Mesendoderm (in vitro differentiated cells): ENCODE measurements around the gene TM9SF4.

Source experiments
- DNase-seq: peaks from one replicate; pipeline ENCODE4 v3.0.0; 2013
- H2AK5ac ChIP-seq: 2 replicates; pipeline ENCODE4 v1.6.1; 2013; ENCODE audit warnings: low read length, inconsistent platforms
- H2BK120ac ChIP-seq: 2 replicates; pipeline ENCODE4 v1.6.1; 2013; ENCODE audit warnings: low read depth, mild to moderate bottlenecking, low read length, moderate library complexity, mixed read lengths
- H2BK15ac ChIP-seq: replicated peaks from 2 replicates; pipeline ENCODE4 v1.6.1; 2013; ENCODE audit warnings: low read depth, mild to moderate bottlenecking, moderate library complexity
- H2BK5ac ChIP-seq: 2 replicates; pipeline ENCODE4 v1.6.1; 2013; ENCODE audit warnings: low read length, inconsistent platforms
- H3K18ac ChIP-seq: 2 replicates; pipeline ENCODE4 v1.6.1; 2013; ENCODE audit warnings: mild to moderate bottlenecking, low read length, mixed read lengths
- H3K23ac ChIP-seq: one replicate; pipeline ENCODE4 v1.6.1; 2013; ENCODE audit warnings: low read length
- H3K27ac ChIP-seq: 2 replicates; pipeline ENCODE4 v1.5.1; 2013; ENCODE audit warnings: low read depth, mild to moderate bottlenecking, inconsistent platforms, low read length, moderate library complexity
- H3K27me3 ChIP-seq: 2 replicates; pipeline ENCODE4 v1.6.1; 2013; ENCODE audit warnings: low read length, control low read depth, mild to moderate bottlenecking, inconsistent platforms; ENCODE audit not compliant: insufficient read depth, poor library complexity
- H3K36me3 ChIP-seq: 2 replicates; pipeline ENCODE4 v1.6.1; 2013; ENCODE audit warnings: low read length, inconsistent platforms; ENCODE audit not compliant: control insufficient read depth, insufficient read depth
- H3K4ac ChIP-seq: one replicate; pipeline ENCODE4 v1.6.1; 2013; ENCODE audit warnings: low read depth, mild to moderate bottlenecking, low read length, moderate library complexity
- H3K4me1 ChIP-seq: 2 replicates; pipeline ENCODE4 v1.6.1; 2013; ENCODE audit warnings: low read depth, low read length, inconsistent platforms; ENCODE audit not compliant: control insufficient read depth
- H3K4me2 ChIP-seq: 2 replicates; pipeline ENCODE4 v1.6.1; 2013; ENCODE audit warnings: low read length
- H3K4me3 ChIP-seq: 2 replicates; pipeline ENCODE4 v1.5.1; 2013; ENCODE audit warnings: mild to moderate bottlenecking, low read length
- H3K56ac ChIP-seq: one replicate; pipeline ENCODE4 v1.6.1; 2013; ENCODE audit warnings: low read length
- H3K79me1 ChIP-seq: 2 replicates; pipeline ENCODE4 v1.6.1; 2013; ENCODE audit warnings: low read length, inconsistent platforms
- H3K79me2 ChIP-seq: 2 replicates; pipeline ENCODE4 v1.6.1; 2013; ENCODE audit warnings: mild to moderate bottlenecking, low read length; ENCODE audit not compliant: control insufficient read depth, insufficient read depth
- H3K9ac ChIP-seq: 2 replicates; pipeline ENCODE4 v1.6.1; 2013; ENCODE audit warnings: low read length, inconsistent platforms
- H4K5ac ChIP-seq: one replicate; pipeline ENCODE4 v1.6.1; 2013; ENCODE audit warnings: low read length
- H4K8ac ChIP-seq: one replicate; pipeline ENCODE4 v1.6.1; 2013; ENCODE audit warnings: low read depth, mild to moderate bottlenecking, control low read depth, low read length, moderate library complexity
- WGBS: extraction: QIAGEN DNeasy Blood & Tissue Kit; methylation state at CpG from one replicate; pipeline ENCODE4 v1.1.7; 2013; ENCODE audit warnings: low lambda C conversion rate, missing lambda C conversion rate; ENCODE audit not compliant: insufficient coverage; ENCODE audit errors: extremely low coverage; 5-methylcytosine and 5-hydroxymethylcytosine counted together

TM9SF4 gene

DNA sequence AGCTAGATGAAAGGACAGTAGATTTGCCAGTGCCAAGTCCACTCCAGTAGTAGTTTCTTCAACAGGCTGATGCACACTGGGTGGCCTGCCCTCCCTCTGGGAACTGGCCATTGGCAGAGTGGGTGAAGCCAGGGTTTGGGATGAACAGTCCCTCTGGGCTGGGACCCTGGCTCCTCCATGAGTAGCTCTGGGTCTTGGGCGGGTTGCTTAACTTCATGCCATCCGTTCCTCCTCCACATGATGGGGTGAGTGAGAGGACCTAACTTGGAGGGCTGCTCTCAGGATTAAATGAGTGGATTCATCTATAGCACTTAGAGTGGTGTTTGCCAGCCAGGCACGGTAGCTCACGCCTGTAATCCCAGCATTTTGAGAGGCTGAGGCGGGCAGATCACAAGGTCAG lies 50.8 kb downstream of the TM9SF4 start:
- Histone ChIP-seq H3K9ac (no peak overlapping the region), H3K79me1 (no peaks in the 10 kb centered on the region), H3K27ac (no peak overlapping the region), H4K8ac (no peak overlapping the region), H3K4me1 (no peaks in the 10 kb centered on the region), H3K4me3 (no peak overlapping the region), H3K36me3 (peaks cover 12% of the 10 kb centered on the region), H2BK5ac (no peak overlapping the region), H3K18ac (no peak overlapping the region), H2BK120ac (no peak overlapping the region), H3K23ac (no peak overlapping the region), H3K4me2 (no peak overlapping the region), H2BK15ac (no peak overlapping the region), H3K4ac (no peak overlapping the region), H4K5ac (no peak overlapping the region), H2AK5ac (no peak overlapping the region), H3K27me3 (no peaks in the 10 kb centered on the region), H3K79me2 (no peaks in the 10 kb centered on the region), H3K56ac (no peak overlapping the region)
- WGBS, result no CpG with 5 or more reads among the region's 5 CpGs
- DNase-seq, result no peak

DNA sequence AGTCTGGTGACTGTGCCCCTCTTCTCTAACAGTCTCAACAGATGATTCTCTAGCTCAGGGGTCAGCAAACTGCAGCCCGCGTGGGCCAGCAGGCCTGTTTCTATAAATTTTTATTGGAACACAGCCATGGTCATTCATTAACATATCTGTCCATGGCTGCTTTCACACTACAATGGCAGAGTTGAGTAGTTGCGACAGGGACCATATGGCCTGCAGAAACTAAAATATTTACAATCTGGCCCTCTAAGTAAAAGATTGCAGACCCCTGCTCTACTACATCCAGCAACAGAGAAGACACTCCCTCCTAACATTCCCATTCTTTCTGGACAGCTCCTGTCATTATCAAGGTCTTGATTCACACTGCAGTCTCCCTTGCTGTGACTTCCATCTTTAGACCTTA lies 52.8 kb downstream of the TM9SF4 start:
- Histone ChIP-seq H3K36me3 (peaks cover 14% of the 10 kb centered on the region), H3K4ac (no peak overlapping the region)
- no peak for DNase-seq

DNA sequence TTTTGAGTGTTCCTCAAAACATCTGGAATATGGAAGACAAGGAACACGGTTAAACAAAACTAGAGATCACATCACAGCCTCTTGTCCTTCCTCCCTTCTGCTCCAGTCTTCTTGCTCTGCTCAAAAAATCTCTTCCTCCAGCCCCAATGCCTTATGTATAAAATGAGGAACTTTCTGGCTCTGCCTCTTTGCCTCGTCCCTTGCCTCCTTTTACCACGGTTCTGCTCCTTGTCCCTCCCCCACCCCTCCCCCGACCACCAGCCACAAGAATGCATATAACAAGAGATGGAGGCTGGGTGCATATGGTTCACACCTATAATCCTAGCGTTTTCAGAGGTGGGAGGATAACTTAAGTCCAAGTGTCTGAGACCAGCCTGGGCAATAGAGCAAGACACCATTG lies 54.4 kb downstream of the TM9SF4 start:
- no peak overlapping the region for H2AK5ac ChIP-seq
- H3K18ac ChIP-seq, result no peak overlapping the region
- H3K56ac ChIP-seq, result no peak overlapping the region
- no peak overlapping the region for H2BK120ac ChIP-seq
- no peak overlapping the region for H3K9ac ChIP-seq
- no peak overlapping the region for H4K8ac ChIP-seq
- H3K27me3 ChIP-seq, result no peaks in the 10 kb centered on the region
- H2BK15ac ChIP-seq, result no peak overlapping the region
- H3K4ac ChIP-seq, result no peak overlapping the region
- no peak overlapping the region for H3K23ac ChIP-seq
- no peak overlapping the region for H3K4me2 ChIP-seq
- H2BK5ac ChIP-seq, result no peak overlapping the region
- peaks cover 11% of the 10 kb centered on the region for H3K36me3 ChIP-seq
- peaks cover 3% of the 10 kb centered on the region for H3K4me1 ChIP-seq
- H3K79me2 ChIP-seq, result no peaks in the 10 kb centered on the region
- H4K5ac ChIP-seq, result no peak overlapping the region
- no CpG with 5 or more reads among the region's 5 CpGs for WGBS
- H3K4me3 ChIP-seq, result no peak overlapping the region
- no peak overlapping the region for H3K27ac ChIP-seq
- no peak for DNase-seq
- H3K79me1 ChIP-seq, result no peaks in the 10 kb centered on the region

More for the DNA sequence above, 52.8 kb downstream of the TM9SF4 start:
- Histone ChIP-seq H3K79me1 (no peaks in the 10 kb centered on the region), H2AK5ac (no peak overlapping the region), H3K18ac (no peak overlapping the region), H3K27ac (no peak overlapping the region), H2BK15ac (no peak overlapping the region), H4K5ac (no peak overlapping the region), H3K4me1 (no peaks in the 10 kb centered on the region), H3K56ac (no peak overlapping the region), H3K79me2 (no peaks in the 10 kb centered on the region), H4K8ac (no peak overlapping the region), H2BK120ac (no peak overlapping the region), H3K4me3 (no peak overlapping the region), H3K4me2 (no peak overlapping the region), H3K9ac (no peak overlapping the region), H3K27me3 (no peaks in the 10 kb centered on the region), H2BK5ac (no peak overlapping the region), H3K23ac (no peak overlapping the region)
- WGBS, result no CpG with 5 or more reads among the region's 3 CpGs

DNA sequence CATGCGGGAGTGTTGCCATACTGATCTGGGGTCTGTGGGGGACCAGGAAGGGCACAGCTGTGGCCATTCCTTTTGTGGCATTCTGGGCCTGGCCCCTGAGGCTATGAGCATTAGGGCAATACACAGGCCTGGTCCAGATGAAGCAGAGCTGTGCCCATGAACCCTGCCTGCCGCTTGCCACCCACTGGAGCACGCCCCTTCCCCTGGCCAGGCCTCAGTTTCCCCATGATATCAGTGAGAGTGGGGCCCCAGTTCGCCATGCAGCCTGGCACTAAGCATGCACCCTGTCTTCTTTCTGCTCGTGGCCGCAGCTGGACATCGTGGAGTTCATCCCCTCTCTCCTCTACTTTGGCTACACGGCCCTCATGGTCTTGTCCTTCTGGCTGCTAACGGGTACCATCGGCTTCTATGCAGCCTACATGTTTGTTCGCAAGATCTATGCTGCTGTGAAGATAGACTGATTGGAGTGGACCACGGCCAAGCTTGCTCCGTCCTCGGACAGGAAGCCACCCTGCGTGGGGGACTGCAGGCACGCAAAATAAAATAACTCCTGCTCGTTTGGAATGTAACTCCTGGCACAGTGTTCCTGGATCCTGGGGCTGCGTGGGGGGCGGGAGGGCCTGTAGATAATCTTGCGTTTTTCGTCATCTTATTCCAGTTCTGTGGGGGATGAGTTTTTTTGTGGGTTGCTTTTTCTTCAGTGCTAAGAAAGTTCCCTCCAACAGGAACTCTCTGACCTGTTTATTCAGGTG lies 55.6 kb downstream of the TM9SF4 start:
- H4K5ac ChIP-seq, result no peak overlapping the region
- DNase-seq, result no peak
- no peak overlapping the region for H3K9ac ChIP-seq
- H2AK5ac ChIP-seq, result no peak overlapping the region
- H3K79me2 ChIP-seq, result no peaks in the 10 kb centered on the region
- no peak overlapping the region for H2BK120ac ChIP-seq
- no CpG with 5 or more reads among the region's 21 CpGs for WGBS
- no peak overlapping the region for H3K27ac ChIP-seq
- H3K79me1 ChIP-seq, result no peaks in the 10 kb centered on the region
- H3K56ac ChIP-seq, result no peak overlapping the region
- peaks cover 8% of the 10 kb centered on the region for H3K36me3 ChIP-seq
- H3K4me2 ChIP-seq, result no peak overlapping the region
- H3K27me3 ChIP-seq, result no peaks in the 10 kb centered on the region
- H3K23ac ChIP-seq, result no peak overlapping the region
- H2BK5ac ChIP-seq, result no peak overlapping the region
- H3K18ac ChIP-seq, result no peak overlapping the region
- no peak overlapping the region for H3K4me3 ChIP-seq
- H2BK15ac ChIP-seq, result no peak overlapping the region
- H3K4ac ChIP-seq, result no peak overlapping the region
- peaks cover 3% of the 10 kb centered on the region for H3K4me1 ChIP-seq
- no peak overlapping the region for H4K8ac ChIP-seq

DNA sequence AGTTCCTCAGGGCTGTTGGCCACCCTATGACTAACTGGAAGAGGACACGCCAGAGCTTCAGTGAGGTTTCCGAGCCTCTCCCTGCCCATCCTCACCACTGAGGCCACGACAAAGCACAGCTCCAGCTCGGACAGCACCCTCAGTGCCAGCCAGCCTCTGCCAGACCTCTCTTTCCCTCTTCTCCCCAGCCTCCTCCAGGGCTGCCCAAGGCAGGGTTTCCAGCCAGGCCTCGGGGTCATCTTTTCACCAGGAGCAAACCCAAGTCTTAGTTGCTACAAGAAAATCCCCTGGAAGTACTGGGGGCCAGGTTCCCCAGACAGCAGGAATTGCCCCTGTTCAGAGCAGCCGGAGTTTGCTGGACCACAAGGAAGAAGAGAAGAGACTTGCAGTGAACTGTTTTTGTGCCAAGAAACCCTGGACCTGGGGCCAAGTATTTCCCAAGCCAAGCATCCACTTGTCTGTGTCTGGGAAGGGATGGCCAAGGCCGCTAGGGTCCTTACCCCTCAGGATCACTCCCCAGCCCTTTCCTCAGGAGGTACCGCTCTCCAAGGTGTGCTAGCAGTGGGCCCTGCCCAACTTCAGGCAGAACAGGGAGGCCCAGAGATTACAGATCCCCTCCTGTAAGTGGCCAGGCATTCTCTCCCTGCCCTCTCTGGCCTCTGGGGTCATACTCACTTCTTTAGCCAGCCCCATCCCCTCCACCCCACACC lies 56.5 kb downstream of the TM9SF4 start:
- Histone ChIP-seq H2BK5ac (no peak overlapping the region), H3K9ac (no peak overlapping the region), H4K8ac (no peak overlapping the region), H3K56ac (no peak overlapping the region), H3K27ac (no peak overlapping the region), H3K27me3 (no peaks in the 10 kb centered on the region), H3K4me3 (no peak overlapping the region), H3K23ac (no peak overlapping the region), H2BK15ac (no peak overlapping the region), H3K36me3 (peaks cover 8% of the 10 kb centered on the region), H3K79me1 (no peaks in the 10 kb centered on the region), H2AK5ac (no peak overlapping the region), H3K4me2 (no peak overlapping the region), H3K18ac (no peak overlapping the region), H2BK120ac (no peak overlapping the region), H3K4ac (no peak overlapping the region), H4K5ac (no peak overlapping the region), H3K4me1 (peaks cover 3% of the 10 kb centered on the region), H3K79me2 (no peaks in the 10 kb centered on the region)
- DNase-seq, result no peak
- WGBS, result no CpG with 5 or more reads among the region's 8 CpGs
